Activated CD4-positive, alpha-beta T cell treated with anti-CD3 and anti-CD28 coated beads for 36 hours (primary cell): ENCODE data around the gene SLC35E4. TPM values are rescaled to one million over a fixed set of nuclear protein-coding genes. Genes with fewer than 3 reads are reported as not detected.

Experiments used
- ATAC-seq: fragments of 200-7000 bp; cut with Tn5 transposase; one replicate; pipeline ENCODE4 v1.10.0; 2021; ENCODE audit warnings: mild to moderate bottlenecking, moderate library complexity
- CTCF ChIA-PET: fragments of 350-600 bp; sonication (Branson Sonifier 250); formaldehyde crosslinking; loops from one replicate; lab custom pipeline; 2021; ENCODE audit warnings: antibody characterized with exemption; lab: Charles Lee
- POLR2A ChIA-PET: fragments of 350-600 bp; sonication (Branson Sonifier 250); formaldehyde crosslinking; loops from one replicate; lab custom pipeline; 2021; ENCODE audit warnings: antibody characterized with exemption, inconsistent platforms; lab: Charles Lee
- DNase-seq: peaks from one replicate; pipeline ENCODE4 v3.0.0-alpha.2; 2020
- H3K27ac Mint-ChIP-seq: one replicate; pipeline ENCODE4 v1.8.0; 2021; ENCODE audit warnings: mixed read lengths
- H3K27me3 Mint-ChIP-seq: one replicate; pipeline ENCODE4 v1.8.0; 2021; ENCODE audit warnings: mixed read lengths
- H3K36me3 Mint-ChIP-seq: one replicate; pipeline ENCODE4 v1.8.0; 2021; ENCODE audit warnings: low read depth, mixed read lengths
- H3K4me1 Mint-ChIP-seq: one replicate; pipeline ENCODE4 v1.8.0; 2021; ENCODE audit warnings: mixed read lengths
- H3K4me3 Mint-ChIP-seq: one replicate; pipeline ENCODE4 v1.8.0; 2021; ENCODE audit warnings: mild to moderate bottlenecking, moderate library complexity, mixed read lengths
- H3K9me3 Mint-ChIP-seq: one replicate; pipeline ENCODE4 v1.8.0; 2021; ENCODE audit warnings: low read depth, mixed read lengths
- intact Hi-C, 2 experiments: fragments of 100-400 bp; cut with DNase I in 1 of 2; cut with micrococcal nuclease in 1 of 2; formaldehyde crosslinking; loops; one replicate each; pipeline versions ENCODE4 v1.14.2 to v1.15.1; 2022 to 2024; cut with DNase I, micrococcal nuclease
- total RNA-seq, 2 experiments: library from RNA; stranded (reverse); gene quantifications; one replicate each; pipeline ENCODE4 v1.2.3, GENCODE V29; 2021

The SLC35E4 gene
- total RNA-seq, 2 experiments from 2014 or later = 3.6 to 4.3 TPM

- H3K4me3 Mint-ChIP-seq = no peak overlapping the region
- CTCF ChIA-PET = interaction anchor here (0.6 to 1.5 kb wide), 6 partner anchors 10 to 498 kb away, joined by 3 to 10 read pairs (median 4); partner anchors contain the start of genes PES1 and SLC35E4
- peaks cover 9% of the 10 kb centered on the region for H3K4me1 Mint-ChIP-seq
- POLR2A ChIA-PET = no interaction called here
- intact Hi-C loops = loop anchor here in 1 of 2 experiments (10.0 kb wide), 1 partner anchor 207 kb away; the partner anchor contains the start of gene SEC14L2
- no peaks in the 10 kb centered on the region for H3K36me3 Mint-ChIP-seq
- H3K27ac Mint-ChIP-seq = no peak overlapping the region
- ATAC-seq (no peak), DNase-seq (no peak)
- no peaks in the 10 kb centered on the region for H3K9me3 Mint-ChIP-seq
- H3K27me3 Mint-ChIP-seq = no peaks in the 10 kb centered on the region
These were observed 34.1 kb upstream of the SLC35E4 start for GRCh38 chr22:30601464-30601863.

DNA sequence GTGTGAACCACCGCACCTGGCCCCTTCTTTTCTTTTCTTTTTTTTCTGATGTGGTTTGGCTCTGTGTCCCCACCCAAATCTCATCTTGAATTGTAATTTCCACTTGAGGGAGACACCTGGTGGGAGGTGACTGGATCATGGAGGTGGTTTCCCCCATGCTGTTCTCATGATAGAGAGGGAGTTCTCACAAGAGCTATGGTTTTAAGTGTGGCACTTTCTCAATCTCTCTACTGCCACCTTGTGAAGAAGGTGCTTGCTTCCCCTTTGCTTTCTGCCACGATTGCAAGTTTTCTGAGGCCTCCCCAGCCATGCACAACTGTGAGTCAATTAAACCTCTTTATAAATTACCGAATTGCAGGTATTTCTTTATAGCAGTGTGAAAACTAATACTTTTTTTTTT lies 33.5 kb upstream of the SLC35E4 start:
- Mint-ChIP-seq H3K4me1 (peaks cover 13% of the 10 kb centered on the region), H3K9me3 (no peaks in the 10 kb centered on the region), H3K4me3 (no peak overlapping the region), H3K36me3 (no peaks in the 10 kb centered on the region), H3K27ac (no peak overlapping the region), H3K27me3 (no peaks in the 10 kb centered on the region)
- POLR2A ChIA-PET = no interaction called here
- ATAC-seq (peak; percentile 42), DNase-seq (peak; percentile 33)
- CTCF ChIA-PET = interaction anchor here (0.6 to 1.5 kb wide), 4 partner anchors 10 to 497 kb away, joined by 3 to 5 read pairs (median 4); partner anchors contain the start of gene PES1
- intact Hi-C loops = loop anchor here in 1 of 2 experiments (10.0 kb wide), 1 partner anchor 207 kb away; the partner anchor contains the start of gene SEC14L2

DNA sequence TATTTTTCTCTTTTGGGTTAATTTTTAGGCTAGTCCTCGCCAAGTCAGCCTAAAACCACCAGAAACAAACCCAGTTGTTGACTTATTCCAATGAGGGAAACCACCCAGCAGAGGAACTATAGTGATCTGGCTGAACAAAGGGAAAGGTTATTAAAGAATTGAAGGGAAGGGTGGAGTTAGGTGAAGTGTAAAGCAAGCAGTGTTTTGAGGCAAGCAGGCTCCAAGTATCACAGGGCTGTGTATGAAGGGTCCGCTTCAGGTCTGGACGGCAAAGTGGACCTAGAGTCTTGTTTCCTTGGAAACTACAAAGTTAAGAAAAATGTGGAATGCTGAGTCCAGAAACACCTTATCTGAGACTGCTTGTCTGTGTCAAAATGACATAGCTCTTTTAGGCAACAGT lies 31.8 kb upstream of the SLC35E4 start:
- ATAC-seq (no peak), DNase-seq (no peak)
- intact Hi-C loops = loop anchor here in 1 of 2 experiments (10.0 kb wide), 1 partner anchor 209 kb away; the partner anchor contains the start of gene SEC14L2
- H3K9me3 Mint-ChIP-seq = no peaks in the 10 kb centered on the region
- POLR2A ChIA-PET = no interaction called here
- no peak overlapping the region for H3K27ac Mint-ChIP-seq
- H3K4me3 Mint-ChIP-seq = no peak overlapping the region
- CTCF ChIA-PET = interaction anchor here (1.0 to 1.2 kb wide), 4 partner anchors 10 to 317 kb away, joined by 3 to 5 read pairs (median 3); no protein-coding TSS in a partner anchor
- peaks cover 20% of the 10 kb centered on the region for H3K4me1 Mint-ChIP-seq
- H3K36me3 Mint-ChIP-seq = no peaks in the 10 kb centered on the region
- no peaks in the 10 kb centered on the region for H3K27me3 Mint-ChIP-seq

GRCh38 chr22:30604723-30605122 lies 30.9 kb upstream of the SLC35E4 start:
- Mint-ChIP-seq H3K4me1 (peaks cover 30% of the 10 kb centered on the region), H3K27ac (no peak overlapping the region), H3K36me3 (no peaks in the 10 kb centered on the region), H3K4me3 (no peak overlapping the region), H3K9me3 (no peaks in the 10 kb centered on the region), H3K27me3 (peaks cover 2% of the 10 kb centered on the region)
- ATAC-seq (no peak), DNase-seq (no peak)
- intact Hi-C loops = loop anchor here in 1 of 2 experiments (1.0 to 10.0 kb wide), 2 partner anchors 12 to 210 kb away; partner anchors contain the start of gene SEC14L2
- POLR2A ChIA-PET = no interaction called here
- CTCF ChIA-PET = interaction anchor here (1.0 to 1.9 kb wide), 5 partner anchors 11 to 316 kb away, joined by 3 to 8 read pairs (median 3); no protein-coding TSS in a partner anchor

DNA sequence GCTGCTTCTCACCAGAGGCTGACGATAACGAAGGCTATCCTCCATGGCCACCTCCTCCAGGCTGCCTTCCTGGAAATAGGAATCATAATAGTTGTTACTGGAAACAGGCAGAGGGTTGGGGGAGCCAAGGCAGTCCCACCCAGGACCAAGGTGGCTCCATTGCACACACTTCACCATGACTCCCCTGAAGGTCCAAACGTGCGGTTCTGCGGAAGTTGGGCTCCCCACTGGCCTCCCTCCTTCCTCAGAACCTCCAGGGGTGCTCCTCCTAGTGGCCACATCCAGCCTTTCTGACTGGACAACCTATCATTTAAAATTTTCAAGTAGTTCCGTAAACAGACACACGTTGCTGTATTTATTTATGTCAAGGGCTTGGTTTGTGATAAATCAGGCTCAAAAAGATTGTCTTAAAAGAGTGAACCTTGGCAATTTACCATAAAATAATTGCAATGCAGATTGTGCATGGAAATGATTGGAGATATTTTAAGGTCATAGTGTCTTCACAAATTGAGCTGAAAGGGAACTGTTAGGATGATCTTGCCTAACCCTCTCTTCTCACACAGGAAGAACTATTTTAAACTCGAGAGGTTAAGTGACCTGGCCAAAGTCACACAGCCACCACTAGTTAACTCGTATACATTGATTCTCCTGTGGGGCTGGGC lies 30.0 kb upstream of the SLC35E4 start:
- intact Hi-C loops = loop anchor here in 1 of 2 experiments (1.0 to 10.0 kb wide), 2 partner anchors 13 to 211 kb away; partner anchors contain the start of gene SEC14L2
- ChIA-PET CTCF (interaction anchor here (0.8 to 2.3 kb wide), 7 partner anchors 12 to 153 kb away, joined by 3 to 8 read pairs (median 4); partner anchors contain the start of gene PES1), POLR2A (no interaction called here)
- Mint-ChIP-seq H3K4me3 (no peak overlapping the region), H3K9me3 (no peaks in the 10 kb centered on the region), H3K27me3 (peaks cover 2% of the 10 kb centered on the region), H3K4me1 (peaks cover 30% of the 10 kb centered on the region), H3K27ac (no peak overlapping the region), H3K36me3 (no peaks in the 10 kb centered on the region)
- ATAC-seq = peak; percentile 24
- DNase-seq = peak; percentile 70

GRCh38 chr22:30606455-30607299 lies 28.9 kb upstream of the SLC35E4 start, which contains the start of gene TCN2:
TCN2 (plus strand) TSS chr22:30607174; CDS start chr22:30607332, 158 bp downstream.
- peaks cover 30% of the 10 kb centered on the region for H3K4me1 Mint-ChIP-seq
- H3K4me3 Mint-ChIP-seq = peak within 1 kb of the TSS; percentile 52

GRCh38 chr22:30607300-30607930 lies 28.2 kb upstream of the SLC35E4 start:
- ChIA-PET POLR2A (interaction anchor here (0.9 kb wide), 1 partner anchor 37 kb away, joined by 6 read pairs; no protein-coding TSS in a partner anchor), CTCF (interaction anchor here (0.6 to 2.3 kb wide), 7 partner anchors 17 to 294 kb away, joined by 3 to 7 read pairs (median 4); partner anchors contain the start of gene PES1)
- H3K27me3 Mint-ChIP-seq = peaks cover 2% of the 10 kb centered on the region
- H3K9me3 Mint-ChIP-seq = no peaks in the 10 kb centered on the region
- no peaks in the 10 kb centered on the region for H3K36me3 Mint-ChIP-seq
- H3K4me3 Mint-ChIP-seq = peak overlapping the region; percentile 52
- ATAC-seq (no peak), DNase-seq (no peak)
- peak overlapping the region; percentile 55 for H3K27ac Mint-ChIP-seq
- intact Hi-C loops = loop anchor here in 1 of 2 experiments (10.0 kb wide), 1 partner anchor 213 kb away; the partner anchor contains the start of gene SEC14L2
- H3K4me1 Mint-ChIP-seq = peaks cover 28% of the 10 kb centered on the region

More at GRCh38 chr22:30606455-30607299, 28.9 kb upstream of the SLC35E4 start, which contains the start of gene TCN2:
- ChIA-PET CTCF (interaction anchor here (0.5 to 2.3 kb wide), 13 partner anchors 11 to 764 kb away, joined by 3 to 8 read pairs (median 3); partner anchors contain the start of gene PES1), POLR2A (interaction anchor here (0.9 kb wide), 1 partner anchor 37 kb away, joined by 6 read pairs; no protein-coding TSS in a partner anchor)
- Mint-ChIP-seq H3K27me3 (peaks cover 2% of the 10 kb centered on the region), H3K36me3 (no peaks in the 10 kb centered on the region), H3K27ac (peak within 1 kb of the TSS; percentile 55), H3K9me3 (no peaks in the 10 kb centered on the region)
- DNase-seq (peak; percentile 73), ATAC-seq (peak; percentile 69)
- intact Hi-C loops = loop anchor here in 1 of 2 experiments (10.0 kb wide), 1 partner anchor 212 kb away; the partner anchor contains the start of gene SEC14L2

- Mint-ChIP-seq H3K27ac (no peak overlapping the region), H3K4me3 (no peak overlapping the region), H3K27me3 (peaks cover 2% of the 10 kb centered on the region), H3K36me3 (no peaks in the 10 kb centered on the region), H3K9me3 (no peaks in the 10 kb centered on the region), H3K4me1 (peaks cover 28% of the 10 kb centered on the region)
- CTCF ChIA-PET = interaction anchor here (1.0 kb wide), 1 partner anchor 216 kb away, joined by 5 read pairs; no protein-coding TSS in a partner anchor
- POLR2A ChIA-PET = interaction anchor here (0.9 kb wide), 1 partner anchor 36 kb away, joined by 6 read pairs; no protein-coding TSS in a partner anchor
- DNase-seq = no peak
- no peak for ATAC-seq
- intact Hi-C loops = loop anchor here in 1 of 2 experiments (10.0 kb wide), 1 partner anchor 213 kb away; the partner anchor contains the start of gene SEC14L2
These were observed 27.6 kb upstream of the SLC35E4 start for GRCh38 chr22:30607939-30608338.

DNA sequence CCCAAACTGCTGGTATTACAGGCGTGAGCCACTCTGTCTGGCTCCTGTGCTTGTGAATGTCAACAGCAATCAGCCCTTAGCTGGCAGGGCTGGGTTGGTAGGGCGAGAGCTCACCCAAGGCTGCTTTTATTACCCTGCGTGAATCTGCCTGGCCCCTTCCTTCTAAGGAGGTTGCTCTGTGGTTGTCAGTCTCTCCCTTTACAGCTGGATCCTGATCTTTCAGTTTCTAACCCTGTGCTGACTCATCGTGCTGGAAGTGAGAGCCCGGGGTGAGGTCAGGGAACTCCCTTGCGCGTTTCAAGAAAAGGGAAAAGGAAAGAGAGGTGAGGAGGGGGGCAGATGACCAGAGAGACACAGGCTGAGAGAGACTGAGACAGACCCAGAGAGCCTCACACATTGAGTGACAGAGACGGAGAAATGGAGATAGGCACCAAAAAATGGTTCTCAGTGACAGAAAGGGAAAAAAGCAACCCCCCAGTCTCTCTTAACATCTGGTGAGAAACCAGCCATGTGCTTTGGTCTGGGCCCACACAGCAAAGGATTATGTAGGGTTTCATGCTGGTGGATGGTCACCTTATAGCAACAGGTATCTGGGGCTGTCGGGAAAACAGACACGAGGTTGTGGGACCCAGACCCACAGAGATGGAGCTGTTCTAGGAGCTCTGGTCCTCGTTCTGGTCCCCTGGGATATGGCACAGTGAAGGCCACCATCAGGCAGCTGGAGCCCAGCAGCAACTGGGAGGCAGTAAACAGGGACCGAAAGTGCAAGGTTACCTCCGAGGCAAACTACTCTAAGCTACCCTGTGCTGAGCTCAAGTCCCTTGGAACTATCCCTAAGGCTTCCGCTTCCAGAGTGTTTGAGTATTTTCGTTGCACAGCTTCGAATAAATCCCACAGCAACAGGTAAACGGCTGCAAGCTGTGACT lies 26.1 kb upstream of the SLC35E4 start:
- H3K36me3 Mint-ChIP-seq = no peaks in the 10 kb centered on the region
- no peak overlapping the region for H3K4me3 Mint-ChIP-seq
- DNase-seq = peak; percentile 63
- POLR2A ChIA-PET = no interaction called here
- H3K27ac Mint-ChIP-seq = peak overlapping the region; percentile 56
- CTCF ChIA-PET = interaction anchor here (0.5 to 0.9 kb wide), 3 partner anchors 25 to 413 kb away, joined by 3 to 4 read pairs (median 3); no protein-coding TSS in a partner anchor
- H3K27me3 Mint-ChIP-seq = peaks cover 2% of the 10 kb centered on the region
- intact Hi-C loops = loop anchor here in 1 of 2 experiments (10.0 kb wide), 1 partner anchor 215 kb away; the partner anchor contains the start of gene SEC14L2
- peaks cover 28% of the 10 kb centered on the region for H3K4me1 Mint-ChIP-seq
- no peaks in the 10 kb centered on the region for H3K9me3 Mint-ChIP-seq
- peak; percentile 78 for ATAC-seq
